GM12878 (cell line): ENCODE results near the gene C1R. TPM values are rescaled to one million over a fixed set of nuclear protein-coding genes. Genes with fewer than 3 reads are reported as not detected.

ENCODE experiments used
- ATAC-seq: fragments of 200-7000 bp; cut with Tn5 transposase; 3 replicates; pipeline ENCODE4 v1.9.1; 2020; ENCODE audit warnings: mild to moderate bottlenecking, moderate library complexity
- BruUV-seq: library from RNA; stranded (reverse); fragments of 400-500 nt; replicated peaks from 2 replicates; lab custom pipeline; 2021; lab: Mats Ljungman, UMichigan
- CTCF ChIA-PET: fragments of 300-600 bp; sonication (Branson Sonifier 250); formaldehyde crosslinking; extraction: SDS; loops from one replicate; lab custom pipeline; 2021; ENCODE audit warnings: inconsistent platforms; lab: Yijun Ruan, JAX
- POLR2A ChIA-PET: fragments of 350-600 bp; formaldehyde crosslinking; extraction: SDS; loops from one replicate; lab custom pipeline; 2021; ENCODE audit warnings: inconsistent platforms; lab: Charles Lee
- RAD21 ChIA-PET: fragments of 300-600 bp; sonication (Branson Sonifier 250); formaldehyde crosslinking; loops from one replicate; lab custom pipeline; 2023; ENCODE audit warnings: antibody characterized with exemption; ENCODE audit not compliant: unreplicated experiment; lab: Charles Lee
- SMC1A ChIA-PET: fragments of 300-600 bp; sonication (Branson Sonifier 250); formaldehyde crosslinking; loops from one replicate; lab custom pipeline; 2023; ENCODE audit not compliant: unreplicated experiment, uncharacterized antibody; lab: Charles Lee
- DNase-seq: peaks from one replicate; pipeline ENCODE4 v3.0.0-alpha.2; 2011; ENCODE audit warnings: low read depth, low spot score
- FAIRE-seq: peaks from 3 replicates; lab custom pipeline; 2011; peaks lifted over from hg19 to GRCh38; lab: Jason Lieb, UNC
- H2AFZ ChIP-seq: 2 replicates; pipeline ENCODE4 v1.6.0; 2011; ENCODE audit warnings: low read depth, low read length, control low read depth; ENCODE audit not compliant: control insufficient read depth
- H3K27ac ChIP-seq: 2 replicates; pipeline ENCODE4 v1.5.1; 2011; ENCODE audit warnings: control low read depth; ENCODE audit not compliant: control insufficient read depth, insufficient read depth
- H3K27me3 ChIP-seq, 2 experiments: replicated peaks in 1 of 2; 2 replicates each; pipeline versions ENCODE4 v1.6.0 to v1.6.1; 2011; ENCODE audit warnings: low read length in 1 of 2; ENCODE audit not compliant: control insufficient read depth in 2 of 2, insufficient read depth in 2 of 2
- H3K36me3 ChIP-seq, 2 experiments: 2 replicates each; pipeline ENCODE4 v1.5.1; 2011; ENCODE audit warnings: low read length in 1 of 2; ENCODE audit not compliant: control insufficient read depth in 2 of 2, insufficient read depth in 2 of 2
- H3K4me1 ChIP-seq: 2 replicates; pipeline ENCODE4 v1.6.1; 2011; ENCODE audit warnings: mild to moderate bottlenecking, low read length, moderate library complexity, mixed read lengths; ENCODE audit not compliant: control insufficient read depth, insufficient read depth
- H3K4me2 ChIP-seq: 2 replicates; pipeline ENCODE4 v1.6.0; 2011; ENCODE audit warnings: control low read depth; ENCODE audit not compliant: control insufficient read depth, insufficient read depth
- H3K4me3 ChIP-seq: fragments of 200-600 bp; sonication (generic); 2 replicates; pipeline ENCODE4 v1.5.1; 2016
- H3K79me2 ChIP-seq: 2 replicates; pipeline ENCODE4 v1.6.0; 2011; ENCODE audit warnings: low read length; ENCODE audit not compliant: control insufficient read depth, insufficient read depth
- H3K9ac ChIP-seq: 2 replicates; pipeline ENCODE4 v1.8.0; 2011; ENCODE audit warnings: low read length, control low read depth, mixed read lengths; ENCODE audit not compliant: control insufficient read depth, insufficient read depth
- H3K9me3 ChIP-seq: replicated peaks from 3 replicates; pipeline ENCODE4 v1.5.1; 2011; ENCODE audit warnings: mild to moderate bottlenecking, low read length; ENCODE audit not compliant: control insufficient read depth, insufficient read depth
- H4K20me1 ChIP-seq: 2 replicates; pipeline ENCODE4 v1.6.0; 2011; ENCODE audit not compliant: control insufficient read depth, insufficient read depth
- EGR1 ChIP-seq, 2 experiments: IDR thresholded peaks; 1 replicate in 1 of 2; 2 replicates in 1 of 2; pipeline ENCODE4 v1.6.1; 2011 to 2012; ENCODE audit warnings: low read depth in 2 of 2, low read length in 2 of 2, borderline replicate concordance in 1 of 2, mild to moderate bottlenecking in 1 of 2, moderate library complexity in 1 of 2
- MEF2B ChIP-seq: fragments of 450-650 bp; IDR thresholded peaks from 2 replicates; pipeline ENCODE4 v1.6.1; 2018; ENCODE audit warnings: mild to moderate bottlenecking, moderate library complexity; ENCODE audit not compliant: partially characterized antibody, poor library complexity, severe bottlenecking
- MXI1 ChIP-seq: fragments of 150-350 bp; IDR thresholded peaks from 2 replicates; pipeline ENCODE4 v1.6.1; 2011; ENCODE audit warnings: low read depth, mild to moderate bottlenecking, inconsistent platforms, low read length, improper control_type of control experiment
- NFXL1 ChIP-seq: fragments of 450-650 bp; IDR thresholded peaks from 2 replicates; pipeline ENCODE4 v1.6.1; 2017; ENCODE audit warnings: antibody characterized with exemption, mild to moderate bottlenecking, borderline replicate concordance
- POLR2A ChIP-seq: IDR thresholded peaks from 2 replicates; pipeline ENCODE4 v1.6.1; 2011; ENCODE audit warnings: low read depth, mild to moderate bottlenecking, low read length
- RB1 ChIP-seq: fragments of 450-650 bp; formaldehyde crosslinking; IDR thresholded peaks from 2 replicates; pipeline ENCODE4 v1.6.1; 2017; ENCODE audit warnings: mild to moderate bottlenecking, borderline replicate concordance
- ZZZ3 ChIP-seq: IDR thresholded peaks from 2 replicates; pipeline ENCODE4 v1.6.1; 2011; ENCODE audit warnings: low read depth; ENCODE audit not compliant: control insufficient read depth, insufficient read length
- WGBS: methylation state at CpG from one replicate; pipeline ENCODE4 v1.1.6; 2016; ENCODE audit warnings: low lambda C conversion rate; ENCODE audit not compliant: insufficient replicate concordance, insufficient coverage; ENCODE audit errors: missing lambda C conversion rate; 5-methylcytosine and 5-hydroxymethylcytosine counted together
- in situ Hi-C: fragments of 300-500 bp; cut with MboI; formaldehyde crosslinking; loops from 9 replicates; pipeline ENCODE4 v1.14.3; 2018; ENCODE audit warnings: mixed read lengths
- intact Hi-C: fragments of 100-400 bp; cut with micrococcal nuclease; formaldehyde crosslinking; loops from one replicate; pipeline ENCODE4 v1.14.2; 2022; ENCODE audit not compliant: unreplicated experiment
- polyA plus RNA-seq, 11 experiments: library from polyadenylated mRNA; depleted of rRNA in 4 of 11; unstranded in 6 of 11; stranded (reverse) in 5 of 11; fragments of >200 nt; fragmentation: Nextera tagmentation in 4 of 11; fragmentation: Illumina TruSeq in 1 of 11; extraction: Ambion mirVana in 4 of 11; extraction: Trizol in 1 of 11; gene quantifications; 1 replicate in 1 of 11; 2 replicates in 10 of 11; pipeline versions ENCODE4 v1.2.1 to v1.2.3, GENCODE V29; 2011 to 2016; ENCODE audit warnings: inconsistent platforms in 2 of 11, missing spikeins in 2 of 11, low read depth in 1 of 11
- total RNA-seq, 4 experiments: library from RNA; depleted of rRNA in 3 of 4; stranded (reverse); fragments of >200 nt in 3 of 4; fragmentation: Illumina TruSeq in 1 of 4; extraction: Trizol in 1 of 4; gene quantifications; 2 replicates each; pipeline versions ENCODE4 v1.2.1 to v1.2.3, GENCODE V29; 2013 to 2021
- TF ChIP-seq, protein P1 (sequence below): fragments of 450-650 bp; IDR thresholded peaks from 2 replicates; pipeline ENCODE4 v1.6.1; 2017; ENCODE audit warnings: mild to moderate bottlenecking, moderate library complexity
- TF ChIP-seq, protein P2 (sequence below): fragments of 450-650 bp; IDR thresholded peaks from 2 replicates; pipeline ENCODE4 v1.6.1; 2016; ENCODE audit warnings: mild to moderate bottlenecking

C1R gene
- total and polyA plus RNA-seq, 10 of the 15 experiments (the other 5 are each of a cell fraction or from before 2014, with no cell fraction given): 0.31 to 1.9 (median 0.96) TPM; not detected in 1

DNA sequence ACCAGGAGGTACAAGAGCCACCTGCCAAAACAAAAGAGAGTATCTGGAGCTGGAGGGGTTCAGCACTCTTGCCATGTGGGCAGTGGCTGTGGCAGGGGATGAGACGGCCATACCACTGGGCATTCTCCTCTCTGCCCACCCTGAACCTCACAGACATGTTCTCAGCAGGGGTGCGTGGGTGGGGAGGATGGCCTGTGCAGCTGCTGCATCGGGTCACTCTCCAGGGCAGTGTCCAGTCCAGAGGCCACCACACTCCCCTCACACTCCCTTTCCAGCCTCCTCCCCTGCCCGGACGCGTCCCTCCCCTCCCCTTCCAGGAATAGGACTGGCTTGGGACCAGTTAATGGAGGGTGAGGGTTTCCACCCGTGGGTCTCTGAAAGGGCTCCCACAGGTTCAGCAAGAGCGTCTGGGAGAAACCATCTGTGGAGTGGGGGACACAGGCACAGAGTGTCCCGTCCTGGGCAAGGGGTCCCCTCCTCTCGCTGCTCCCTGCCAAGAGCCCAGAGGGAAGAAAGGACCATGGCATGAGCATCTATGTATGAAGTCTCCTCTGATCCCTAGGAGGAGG is 501 bp downstream of the C1R start:
- SMC1A ChIA-PET: interaction anchor here (1.2 to 1.4 kb wide), 2 partner anchors 16 to 147 kb away, joined by 4 to 5 read pairs; no protein-coding TSS in a partner anchor
- FAIRE-seq: no peak
- H3K9ac ChIP-seq: peak overlapping the region; percentile 74

DNA sequence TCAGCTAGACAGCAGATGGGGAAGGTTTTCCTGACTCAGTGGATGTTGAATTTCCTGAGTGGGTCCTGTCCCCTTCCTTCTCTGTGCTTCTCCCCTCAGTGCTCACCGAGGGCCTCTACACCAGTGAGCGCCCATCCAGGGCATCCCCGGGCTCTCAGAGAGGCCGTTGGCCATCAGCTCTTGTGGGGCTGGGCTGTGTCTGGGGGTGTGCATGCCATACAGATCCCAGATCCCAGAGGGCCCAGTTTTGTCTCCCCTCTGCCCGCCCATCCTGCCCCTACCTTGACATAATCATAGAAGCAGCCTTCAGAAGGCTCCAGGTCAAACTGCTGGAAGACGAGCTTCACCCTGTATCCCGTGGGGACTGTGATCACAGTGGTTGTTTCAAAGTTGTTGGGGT is 1.1 kb downstream of the C1R start:
- Histone ChIP-seq H3K4me1 (no peaks in the 10 kb centered on the region), H3K9ac (no peak overlapping the region), H3K4me3 (no peak overlapping the region), H3K36me3 (no peaks in the 10 kb centered on the region), H3K79me2 (no peaks in the 10 kb centered on the region), H3K27ac (no peak overlapping the region), H3K27me3 (no peaks in the 10 kb centered on the region; a peak in 1 of 4 replicates), H3K9me3 (no peaks in the 10 kb centered on the region), H2AFZ (no peak overlapping the region), H3K4me2 (no peak overlapping the region), H4K20me1 (no peaks in the 10 kb centered on the region)
- SMC1A ChIA-PET: interaction anchor here (0.8 to 1.4 kb wide), 4 partner anchors 17 to 146 kb away, joined by 3 to 5 read pairs (median 4); no protein-coding TSS in a partner anchor
- no peak for TF ChIP-seq EGR1 (IDR thresholded peaks at IDR 0.05; ENCODE audit: borderline replicate concordance in 1 of 2, low read depth in 2 of 2, low read length in 2 of 2)
- no peak for TF ChIP-seq ZZZ3
- TF ChIP-seq MEF2B: no peak
- TF ChIP-seq, protein P1, sequence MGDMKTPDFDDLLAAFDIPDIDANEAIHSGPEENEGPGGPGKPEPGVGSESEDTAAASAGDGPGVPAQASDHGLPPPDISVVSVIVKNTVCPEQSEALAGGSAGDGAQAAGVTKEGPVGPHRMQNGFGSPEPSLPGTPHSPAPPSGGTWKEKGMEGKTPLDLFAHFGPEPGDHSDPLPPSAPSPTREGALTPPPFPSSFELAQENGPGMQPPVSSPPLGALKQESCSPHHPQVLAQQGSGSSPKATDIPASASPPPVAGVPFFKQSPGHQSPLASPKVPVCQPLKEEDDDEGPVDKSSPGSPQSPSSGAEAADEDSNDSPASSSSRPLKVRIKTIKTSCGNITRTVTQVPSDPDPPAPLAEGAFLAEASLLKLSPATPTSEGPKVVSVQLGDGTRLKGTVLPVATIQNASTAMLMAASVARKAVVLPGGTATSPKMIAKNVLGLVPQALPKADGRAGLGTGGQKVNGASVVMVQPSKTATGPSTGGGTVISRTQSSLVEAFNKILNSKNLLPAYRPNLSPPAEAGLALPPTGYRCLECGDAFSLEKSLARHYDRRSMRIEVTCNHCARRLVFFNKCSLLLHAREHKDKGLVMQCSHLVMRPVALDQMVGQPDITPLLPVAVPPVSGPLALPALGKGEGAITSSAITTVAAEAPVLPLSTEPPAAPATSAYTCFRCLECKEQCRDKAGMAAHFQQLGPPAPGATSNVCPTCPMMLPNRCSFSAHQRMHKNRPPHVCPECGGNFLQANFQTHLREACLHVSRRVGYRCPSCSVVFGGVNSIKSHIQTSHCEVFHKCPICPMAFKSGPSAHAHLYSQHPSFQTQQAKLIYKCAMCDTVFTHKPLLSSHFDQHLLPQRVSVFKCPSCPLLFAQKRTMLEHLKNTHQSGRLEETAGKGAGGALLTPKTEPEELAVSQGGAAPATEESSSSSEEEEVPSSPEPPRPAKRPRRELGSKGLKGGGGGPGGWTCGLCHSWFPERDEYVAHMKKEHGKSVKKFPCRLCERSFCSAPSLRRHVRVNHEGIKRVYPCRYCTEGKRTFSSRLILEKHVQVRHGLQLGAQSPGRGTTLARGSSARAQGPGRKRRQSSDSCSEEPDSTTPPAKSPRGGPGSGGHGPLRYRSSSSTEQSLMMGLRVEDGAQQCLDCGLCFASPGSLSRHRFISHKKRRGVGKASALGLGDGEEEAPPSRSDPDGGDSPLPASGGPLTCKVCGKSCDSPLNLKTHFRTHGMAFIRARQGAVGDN: no peak
- TF ChIP-seq MXI1: no peak
- no peak for TF ChIP-seq RB1
- TF ChIP-seq, protein P2, sequence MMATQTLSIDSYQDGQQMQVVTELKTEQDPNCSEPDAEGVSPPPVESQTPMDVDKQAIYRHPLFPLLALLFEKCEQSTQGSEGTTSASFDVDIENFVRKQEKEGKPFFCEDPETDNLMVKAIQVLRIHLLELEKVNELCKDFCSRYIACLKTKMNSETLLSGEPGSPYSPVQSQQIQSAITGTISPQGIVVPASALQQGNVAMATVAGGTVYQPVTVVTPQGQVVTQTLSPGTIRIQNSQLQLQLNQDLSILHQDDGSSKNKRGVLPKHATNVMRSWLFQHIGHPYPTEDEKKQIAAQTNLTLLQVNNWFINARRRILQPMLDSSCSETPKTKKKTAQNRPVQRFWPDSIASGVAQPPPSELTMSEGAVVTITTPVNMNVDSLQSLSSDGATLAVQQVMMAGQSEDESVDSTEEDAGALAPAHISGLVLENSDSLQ: no peak
- in situ Hi-C loops: no loop called here
- DNase-seq (no peak), FAIRE-seq (no peak), ATAC-seq (no peak)
- POLR2A ChIA-PET: interaction anchor here (0.5 to 1.1 kb wide), 3 partner anchors 14 to 166 kb away, joined by 3 to 4 read pairs (median 3); no protein-coding TSS in a partner anchor
- intact Hi-C loops: loop anchor here (5.0 kb wide), 3 partner anchors 74 to 169 kb away; partner anchors contain the start of genes EMG1, LPCAT3 and PHB2
- CTCF ChIA-PET: interaction anchor here (1.0 to 6.3 kb wide), 3 partner anchors 22 to 146 kb away, joined by 4 to 32 read pairs (median 4); partner anchors contain the start of genes C12orf57 and RNU7-1
- 44% methylated on average over 7 of the region's 7 CpGs for WGBS
- RAD21 ChIA-PET: interaction anchor here (0.6 to 1.5 kb wide), 3 partner anchors 16 to 24 kb away, joined by 3 to 5 read pairs (median 3); partner anchors contain the start of gene C1RL
- no TSS peak for BruUV-seq

More for the DNA sequence above, 501 bp downstream of the C1R start:
- CTCF ChIA-PET: interaction anchor here (1.0 to 6.3 kb wide), 8 partner anchors 16 to 219 kb away, joined by 3 to 32 read pairs (median 5); partner anchors contain the start of genes C12orf57, C1RL, RNU7-1 and SPSB2
- Histone ChIP-seq H4K20me1 (no peaks in the 10 kb centered on the region), H3K9me3 (no peaks in the 10 kb centered on the region), H2AFZ (peak overlapping the region; percentile 97), H3K27ac (no peak overlapping the region; the same call in 1 of the 2 replicates), H3K79me2 (no peaks in the 10 kb centered on the region), H3K4me1 (no peaks in the 10 kb centered on the region)
- intact Hi-C loops: loop anchor here (1.0 to 5.0 kb wide), 4 partner anchors 74 to 169 kb away; partner anchors contain the start of genes C12orf57, EMG1, LPCAT3 and PHB2
- POLR2A ChIA-PET: interaction anchor here (0.5 to 1.1 kb wide), 3 partner anchors 13 to 167 kb away, joined by 3 to 4 read pairs (median 3); no protein-coding TSS in a partner anchor
- TF ChIP-seq POLR2A (0 out of 2 replicates have a peak, but pooled peaks have one; percentile 5), NFXL1 (no peak)
- TF ChIP-seq, all 136 proteins: peak for 1
- no peak; the same call in 1 of the 3 replicates for ATAC-seq
- DNase-seq: no peak
- RAD21 ChIA-PET: interaction anchor here (1.1 to 1.5 kb wide), 2 partner anchors 16 to 17 kb away, joined by 3 to 5 read pairs; partner anchors contain the start of gene C1RL
- WGBS: 39% methylated on average over 10 of the region's 10 CpGs
- Histone ChIP-seq H3K27me3 (no peaks in the 10 kb centered on the region; a peak in 1 of 4 replicates), H3K4me3 (no peak overlapping the region; the same call in 1 of the 2 replicates), H3K36me3 (no peaks in the 10 kb centered on the region), H3K4me2 (peak overlapping the region; percentile 92)
- in situ Hi-C loops: no loop called here
- no TSS peak for BruUV-seq
